NB4 (cell line): Measurements from ENCODE around the gene FKBP9.

ENCODE experiments used
- CTCF ChIP-seq: IDR thresholded peaks from one replicate; pipeline ENCODE4 v1.5.1; 2012; ENCODE audit warnings: low read depth, low read length
- MAX ChIP-seq: IDR thresholded peaks from 2 replicates; pipeline ENCODE4 v1.6.1; 2011; ENCODE audit warnings: low read depth, low read length
- MYC ChIP-seq: IDR thresholded peaks from 2 replicates; pipeline ENCODE4 v1.6.1; 2011; ENCODE audit warnings: low read depth, low read length
- POLR2A ChIP-seq: IDR thresholded peaks from 2 replicates; pipeline ENCODE4 v1.6.1; 2011; ENCODE audit warnings: mild to moderate bottlenecking; ENCODE audit not compliant: insufficient read length; ENCODE audit errors: extremely low read depth

- TF ChIP-seq MAX: no peak
- TF ChIP-seq CTCF: no peak
- TF ChIP-seq POLR2A: no peak
- no peak for TF ChIP-seq MYC
These were observed 4.4 kb upstream of the FKBP9 start for GRCh38 chr7:32952876-32953275.
